ENCODE data around the gene KLK1. TPM values are rescaled to one million over a fixed set of nuclear protein-coding genes. Genes with fewer than 3 reads are reported as not detected.
A peak's percentile ranks its signal among the peaks of the same experiment; 100 is the strongest.

The KLK1 gene
- total and polyA plus RNA-seq, 8 donors, result 4.1 to 55.0 (median 6.9) TPM; not detected in 3

GRCh38 chr19:50795664-50796073, 27.9 kb downstream of the KLK1 start:
- Histone ChIP-seq H3K4me1 (peaks cover 0 to 8% (median 0%) of the 10 kb centered on the region in 4 donors), H3K27me3 (peaks cover 0 to 8% (median 0%) of the 10 kb centered on the region in 3 donors), H3K9me3 (no peaks in the 10 kb centered on the region), H3K27ac (no peak overlapping the region), H3K4me3 (no peak overlapping the region), H3K36me3 (peaks cover 12 to 50% (median 47%) of the 10 kb centered on the region in 4 donors)
- 72 to 100% (median 84%) methylated on average over 2 to 4 of the region's 4 CpGs for WGBS, 5 donors
- no peak for DNase-seq
- intact Hi-C loops (cut with DNase I; ENCODE audit: low total_unique reads), result no loop called here
- no peak for TF ChIP-seq POLR2AphosphoS5 (IDR thresholded peaks at IDR 0.05)
- TF ChIP-seq POLR2A (IDR thresholded peaks at IDR 0.05), result no peak
- no peak for TF ChIP-seq EP300 (IDR thresholded peaks at IDR 0.05)
- no peak for TF ChIP-seq CTCF (IDR thresholded peaks at IDR 0.05)

GRCh38 chr19:50794876-50795663, 28.5 kb downstream of the KLK1 start:
- no peak overlapping the region for H3K27ac ChIP-seq
- H3K4me3 ChIP-seq, result no peak overlapping the region
- peaks cover 12 to 47% (median 44%) of the 10 kb centered on the region in 4 donors for H3K36me3 ChIP-seq
- H3K27me3 ChIP-seq, result peaks cover 0 to 8% (median 0%) of the 10 kb centered on the region in 3 donors
- 43 to 59% (median 48%) methylated on average over 12 to 18 of the region's 18 CpGs for WGBS, 5 donors
- peaks cover 0 to 8% (median 0%) of the 10 kb centered on the region in 4 donors for H3K4me1 ChIP-seq
- TF ChIP-seq POLR2AphosphoS5 (IDR thresholded peaks at IDR 0.05), result no peak
- no peak for TF ChIP-seq CTCF (IDR thresholded peaks at IDR 0.05)
- no peak for TF ChIP-seq EP300 (IDR thresholded peaks at IDR 0.05)
- no peak for TF ChIP-seq POLR2A (IDR thresholded peaks at IDR 0.05)
- no peak for DNase-seq
- H3K9me3 ChIP-seq, result no peaks in the 10 kb centered on the region
- intact Hi-C loops (cut with DNase I; ENCODE audit: low total_unique reads), result no loop called here

GRCh38 chr19:50794074-50794875, 29.3 kb downstream of the KLK1 start:
- H3K27ac ChIP-seq, result no peak overlapping the region
- intact Hi-C loops (cut with DNase I; ENCODE audit: low total_unique reads), result no loop called here
- H3K27me3 ChIP-seq, result peaks cover 0 to 8% (median 0%) of the 10 kb centered on the region in 3 donors
- H3K36me3 ChIP-seq, result peaks cover 12 to 39% (median 37%) of the 10 kb centered on the region in 4 donors
- DNase-seq, result peak in 1 of 2 donors; percentile 46
- TF ChIP-seq POLR2AphosphoS5 (IDR thresholded peaks at IDR 0.05), result no peak
- no peak for TF ChIP-seq CTCF (IDR thresholded peaks at IDR 0.05)
- TF ChIP-seq POLR2A (IDR thresholded peaks at IDR 0.05), result no peak
- no peak for TF ChIP-seq EP300 (IDR thresholded peaks at IDR 0.05)
- no peak overlapping the region for H3K4me3 ChIP-seq
- WGBS, 5 donors, result 17 to 27% (median 22%) methylated on average over 13 to 16 of the region's 16 CpGs
- H3K9me3 ChIP-seq, result no peaks in the 10 kb centered on the region
- peaks cover 0 to 8% (median 0%) of the 10 kb centered on the region in 4 donors for H3K4me1 ChIP-seq

- no peak for DNase-seq
- H3K27me3 ChIP-seq, result peaks cover 0 to 8% (median 0%) of the 10 kb centered on the region in 3 donors
- WGBS, 5 donors, result 57 to 78% (median 69%) methylated on average over 6 to 11 of the region's 11 CpGs
- no peaks in the 10 kb centered on the region for H3K9me3 ChIP-seq
- intact Hi-C loops (cut with DNase I; ENCODE audit: low total_unique reads), result no loop called here
- H3K4me3 ChIP-seq, result no peak overlapping the region
- no peak overlapping the region for H3K27ac ChIP-seq
- TF ChIP-seq CTCF (IDR thresholded peaks at IDR 0.05) (no peak), EP300 (IDR thresholded peaks at IDR 0.05) (no peak), POLR2AphosphoS5 (IDR thresholded peaks at IDR 0.05) (no peak), POLR2A (IDR thresholded peaks at IDR 0.05) (no peak)
- H3K4me1 ChIP-seq, result peaks cover 0 to 8% (median 0%) of the 10 kb centered on the region in 4 donors
- H3K36me3 ChIP-seq, result peaks cover 12 to 33% (median 30%) of the 10 kb centered on the region in 4 donors
These were observed 30.0 kb downstream of the KLK1 start for GRCh38 chr19:50793558-50794065.

All from stomach (tissue), 9 donors.